Inferior parietal cortex (tissue), 1 donor: Measurements from ENCODE around the gene IGF2BP3.

Source experiments
- DNase-seq: peaks from one replicate; pipeline ENCODE4 v3.0.0-alpha.2; 2016; ENCODE audit errors: extremely low spot score

Gene IGF2BP3

GRCh38 chr7:23378996-23379395, 91.3 kb downstream of the IGF2BP3 start:
- DNase-seq, result no peak

- no peak for DNase-seq
Observed at GRCh38 chr7:23377134-23377533, 93.2 kb downstream of the IGF2BP3 start.

- no peak for DNase-seq
Observed at GRCh38 chr7:23373151-23374004, 96.9 kb downstream of the IGF2BP3 start.

GRCh38 chr7:23372611-23373010, 97.7 kb downstream of the IGF2BP3 start:
- no peak for DNase-seq

- no peak for DNase-seq
Observed at GRCh38 chr7:23371654-23372053, 98.6 kb downstream of the IGF2BP3 start.

- no peak for DNase-seq
Observed at GRCh38 chr7:23369695-23370404, 100.4 kb downstream of the IGF2BP3 start.

GRCh38 chr7:23369100-23369499, 101.2 kb downstream of the IGF2BP3 start:
- DNase-seq, result no peak

- no peak for DNase-seq
Observed at GRCh38 chr7:23358152-23358674, 112.1 kb downstream of the IGF2BP3 start.

- DNase-seq, result no peak
Observed at GRCh38 chr7:23357190-23358093, 112.8 kb downstream of the IGF2BP3 start.

- DNase-seq, result no peak
Observed at GRCh38 chr7:23356726-23357125, 113.6 kb downstream of the IGF2BP3 start.

GRCh38 chr7:23356168-23356567, 114.1 kb downstream of the IGF2BP3 start:
- no peak for DNase-seq

GRCh38 chr7:23353172-23353571, 117.1 kb downstream of the IGF2BP3 start:
- DNase-seq, result no peak

- DNase-seq, result no peak
Observed at GRCh38 chr7:23350466-23350865, 119.8 kb downstream of the IGF2BP3 start.

GRCh38 chr7:23349484-23350157, 120.7 kb downstream of the IGF2BP3 start:
- DNase-seq, result no peak

- no peak for DNase-seq
Observed at GRCh38 chr7:23347682-23348180, 122.6 kb downstream of the IGF2BP3 start.

- DNase-seq, result no peak
Observed at GRCh38 chr7:23347033-23347681, 123.1 kb downstream of the IGF2BP3 start.

- no peak for DNase-seq
Observed at GRCh38 chr7:23346316-23346715, 124.0 kb downstream of the IGF2BP3 start.

- no peak for DNase-seq
Observed at GRCh38 chr7:23345601-23346000, 124.7 kb downstream of the IGF2BP3 start.

- no peak for DNase-seq
Observed at GRCh38 chr7:23343806-23344475, 126.3 kb downstream of the IGF2BP3 start.

- DNase-seq, result no peak
Observed at GRCh38 chr7:23343102-23343501, 127.2 kb downstream of the IGF2BP3 start.
